Cardiac muscle cell (in vitro differentiated cells and primary cell): Measurements from ENCODE around the gene PICALM. TPM values are rescaled to one million over a fixed set of nuclear protein-coding genes. Genes with fewer than 3 reads are reported as not detected.

Experiments used
- DNase-seq, 2 donors: peaks; one replicate each; pipeline versions ENCODE4 v3.0.0 to v3.0.0-alpha.2; 2010 to 2017; ENCODE audit warnings: low read depth in 1 of 2, low spot score in 1 of 2
- H3K27ac ChIP-seq: fragments of 200-600 bp; sonication (generic); 2 replicates; pipeline ENCODE4 v1.5.1; 2016
- H3K27me3 ChIP-seq: fragments of 200-600 bp; sonication (generic); 2 replicates; pipeline ENCODE4 v1.6.0; 2016; ENCODE audit warnings: control low read depth
- H3K36me3 ChIP-seq: fragments of 200-600 bp; sonication (generic); 2 replicates; pipeline ENCODE4 v1.5.1; 2016; ENCODE audit warnings: control low read depth
- H3K4me1 ChIP-seq: fragments of 200-600 bp; sonication (generic); 2 replicates; pipeline ENCODE4 v1.8.1; 2017; ENCODE audit warnings: low read depth, mild to moderate bottlenecking, mixed run types
- H3K4me3 ChIP-seq: fragments of 200-600 bp; sonication (generic); 2 replicates; pipeline ENCODE4 v1.5.1; 2016; ENCODE audit warnings: mild to moderate bottlenecking
- H3K9me3 ChIP-seq: fragments of 200-600 bp; sonication (generic); 2 replicates; pipeline ENCODE4 v1.5.1; 2017; ENCODE audit warnings: low read depth, mild to moderate bottlenecking, control low read depth
- CTCF ChIP-seq: IDR thresholded peaks from 2 replicates; pipeline ENCODE4 v1.5.1; 2012; ENCODE audit warnings: low read depth, mild to moderate bottlenecking, low read length
- polyA plus RNA-seq: library from polyadenylated mRNA; unstranded; fragments of >200 nt; fragmentation: Nextera tagmentation; extraction: Ambion mirVana; gene quantifications from 2 replicates; pipeline ENCODE4 v1.2.1, GENCODE V29; 2016
- total RNA-seq: library from RNA; depleted of rRNA; stranded (reverse); fragments of >200 nt; gene quantifications from 2 replicates; pipeline ENCODE4 v1.2.3, GENCODE V29; 2016

Gene PICALM
- total and polyA plus RNA-seq, 2 experiments from 2014 or later: 49.9 to 110 TPM

GRCh38 chr11:86015699-86016098 is 53.2 kb downstream of the PICALM start:
- DNase-seq: no peak
- Histone ChIP-seq H3K36me3 (peaks cover 35% of the 10 kb centered on the region), H3K9me3 (no peaks in the 10 kb centered on the region), H3K27me3 (no peaks in the 10 kb centered on the region), H3K27ac (no peak overlapping the region), H3K4me3 (no peak overlapping the region), H3K4me1 (no peaks in the 10 kb centered on the region)
- TF ChIP-seq CTCF: no peak

- Histone ChIP-seq H3K27me3 (no peaks in the 10 kb centered on the region), H3K9me3 (no peaks in the 10 kb centered on the region), H3K4me3 (no peak overlapping the region), H3K4me1 (no peaks in the 10 kb centered on the region), H3K36me3 (peaks cover 40% of the 10 kb centered on the region), H3K27ac (no peak overlapping the region)
- TF ChIP-seq CTCF: no peak
- DNase-seq: no peak
Measured at GRCh38 chr11:86014221-86014620, 54.7 kb downstream of the PICALM start.

GRCh38 chr11:86013713-86014112 is 55.2 kb downstream of the PICALM start:
- Histone ChIP-seq H3K27ac (no peak overlapping the region), H3K36me3 (peaks cover 36% of the 10 kb centered on the region), H3K4me3 (no peak overlapping the region), H3K4me1 (no peaks in the 10 kb centered on the region), H3K27me3 (no peaks in the 10 kb centered on the region), H3K9me3 (no peaks in the 10 kb centered on the region)
- TF ChIP-seq CTCF: no peak
- peak in 1 of 2 donors; percentile 5 for DNase-seq

- no peaks in the 10 kb centered on the region for H3K4me1 ChIP-seq
- peaks cover 53% of the 10 kb centered on the region for H3K36me3 ChIP-seq
Measured at GRCh38 chr11:86011175-86011574, 57.7 kb downstream of the PICALM start.

GRCh38 chr11:86003654-86004053 is 65.2 kb downstream of the PICALM start:
- TF ChIP-seq CTCF: no peak
- peaks cover 65% of the 10 kb centered on the region for H3K36me3 ChIP-seq
- no peak for DNase-seq

More at GRCh38 chr11:86011175-86011574, 57.7 kb downstream of the PICALM start:
- H3K27me3 ChIP-seq: no peaks in the 10 kb centered on the region
- H3K4me3 ChIP-seq: no peak overlapping the region
- H3K9me3 ChIP-seq: no peaks in the 10 kb centered on the region
- H3K27ac ChIP-seq: no peak overlapping the region
- TF ChIP-seq CTCF: no peak
- DNase-seq: no peak

GRCh38 chr11:86002431-86002830 is 66.5 kb downstream of the PICALM start:
- Histone ChIP-seq H3K27me3 (no peaks in the 10 kb centered on the region), H3K36me3 (peaks cover 63% of the 10 kb centered on the region)
- TF ChIP-seq CTCF: no peak

More at GRCh38 chr11:86003654-86004053, 65.2 kb downstream of the PICALM start:
- Histone ChIP-seq H3K4me1 (peaks cover 7% of the 10 kb centered on the region), H3K27me3 (no peaks in the 10 kb centered on the region), H3K27ac (no peak overlapping the region), H3K9me3 (no peaks in the 10 kb centered on the region), H3K4me3 (no peak overlapping the region)

More at GRCh38 chr11:86002431-86002830, 66.5 kb downstream of the PICALM start:
- DNase-seq: no peak
- H3K9me3 ChIP-seq: no peaks in the 10 kb centered on the region
- peaks cover 7% of the 10 kb centered on the region for H3K4me1 ChIP-seq
- no peak overlapping the region for H3K27ac ChIP-seq
- no peak overlapping the region for H3K4me3 ChIP-seq
